Measurements from ENCODE around the gene THY1.

DNA sequence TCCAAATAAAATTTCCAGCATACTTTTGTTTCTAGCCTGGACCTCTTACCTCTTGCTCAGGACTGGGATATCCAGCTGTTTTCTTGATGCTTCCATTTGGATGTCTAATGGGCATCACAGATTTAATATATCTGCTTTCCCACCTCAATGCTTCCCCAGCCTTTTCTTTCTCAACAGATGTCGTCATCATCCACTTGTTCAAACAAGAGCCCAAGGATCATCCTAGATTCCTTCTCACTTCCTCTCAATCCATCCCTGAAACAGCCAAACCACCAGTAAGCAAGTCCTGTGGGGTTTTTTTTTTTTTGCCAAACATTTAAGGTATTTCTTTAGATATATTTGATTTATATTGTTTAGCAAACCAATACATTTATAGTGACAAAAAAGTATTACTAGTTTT is 12.5 kb downstream of the THY1 start:
- TF ChIP-seq ATF1 (CRISPR knock-in tag; IDR thresholded peaks at IDR 0.05) (no peak), ATF1 (tag; IDR thresholded peaks at IDR 0.05) (no peak), POLR2A (conservative IDR thresholded peaks at IDR 0.05) (no peak), SIN3B (IDR thresholded peaks at IDR 0.05; ENCODE audit: low read depth) (no peak), FOXK1 (CRISPR knock-in tag; IDR thresholded peaks at IDR 0.05; ENCODE audit: borderline replicate concordance) (no peak), GTF2F1 (IDR thresholded peaks at IDR 0.05; ENCODE audit: low read depth, low read length) (no peak), RFX7 (CRISPR knock-in tag; IDR thresholded peaks at IDR 0.05) (no peak), NEUROD1 (IDR thresholded peaks at IDR 0.05; ENCODE audit: borderline replicate concordance, low read depth, low read length, partially characterized antibody) (no peak), MCM2 (IDR thresholded peaks at IDR 0.05; ENCODE audit: low read depth) (no peak), DPF2 (IDR thresholded peaks at IDR 0.05) (no peak), HMG20B (CRISPR knock-in tag; IDR thresholded peaks at IDR 0.05) (no peak)
- TF ChIP-seq, protein P1, sequence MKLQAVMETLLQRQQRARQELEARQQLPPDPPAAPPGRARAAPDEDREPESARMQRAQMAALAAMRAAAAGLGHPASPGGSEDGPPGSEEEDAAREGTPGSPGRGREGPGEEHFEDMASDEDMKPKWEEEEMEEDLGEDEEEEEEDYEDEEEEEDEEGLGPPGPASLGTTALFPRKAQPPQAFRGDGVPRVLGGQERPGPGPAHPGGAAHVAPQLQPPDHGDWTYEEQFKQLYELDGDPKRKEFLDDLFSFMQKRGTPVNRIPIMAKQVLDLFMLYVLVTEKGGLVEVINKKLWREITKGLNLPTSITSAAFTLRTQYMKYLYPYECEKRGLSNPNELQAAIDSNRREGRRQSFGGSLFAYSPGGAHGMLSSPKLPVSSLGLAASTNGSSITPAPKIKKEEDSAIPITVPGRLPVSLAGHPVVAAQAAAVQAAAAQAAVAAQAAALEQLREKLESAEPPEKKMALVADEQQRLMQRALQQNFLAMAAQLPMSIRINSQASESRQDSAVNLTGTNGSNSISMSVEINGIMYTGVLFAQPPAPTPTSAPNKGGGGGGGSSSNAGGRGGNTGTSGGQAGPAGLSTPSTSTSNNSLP (IDR thresholded peaks at IDR 0.05; ENCODE audit: borderline replicate concordance, low read depth, low read length) = no peak
- TF ChIP-seq, protein P2, sequence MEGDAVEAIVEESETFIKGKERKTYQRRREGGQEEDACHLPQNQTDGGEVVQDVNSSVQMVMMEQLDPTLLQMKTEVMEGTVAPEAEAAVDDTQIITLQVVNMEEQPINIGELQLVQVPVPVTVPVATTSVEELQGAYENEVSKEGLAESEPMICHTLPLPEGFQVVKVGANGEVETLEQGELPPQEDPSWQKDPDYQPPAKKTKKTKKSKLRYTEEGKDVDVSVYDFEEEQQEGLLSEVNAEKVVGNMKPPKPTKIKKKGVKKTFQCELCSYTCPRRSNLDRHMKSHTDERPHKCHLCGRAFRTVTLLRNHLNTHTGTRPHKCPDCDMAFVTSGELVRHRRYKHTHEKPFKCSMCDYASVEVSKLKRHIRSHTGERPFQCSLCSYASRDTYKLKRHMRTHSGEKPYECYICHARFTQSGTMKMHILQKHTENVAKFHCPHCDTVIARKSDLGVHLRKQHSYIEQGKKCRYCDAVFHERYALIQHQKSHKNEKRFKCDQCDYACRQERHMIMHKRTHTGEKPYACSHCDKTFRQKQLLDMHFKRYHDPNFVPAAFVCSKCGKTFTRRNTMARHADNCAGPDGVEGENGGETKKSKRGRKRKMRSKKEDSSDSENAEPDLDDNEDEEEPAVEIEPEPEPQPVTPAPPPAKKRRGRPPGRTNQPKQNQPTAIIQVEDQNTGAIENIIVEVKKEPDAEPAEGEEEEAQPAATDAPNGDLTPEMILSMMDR (IDR thresholded peaks at IDR 0.05 in 2 of 3, conservative IDR thresholded peaks at IDR 0.05 in 1 of 3; ENCODE audit: insufficient read depth in 2 of 3, low read depth in 1 of 3, low read length in 3 of 3) = no peak
